NT2/D1 (cell line): ENCODE results near the gene WNT1.

Experiments
- DNase-seq: peaks from one replicate; pipeline ENCODE4 v3.0.0-alpha.2; 2011; ENCODE audit warnings: low read depth, low spot score
- H3K27me3 ChIP-seq: 2 replicates; pipeline ENCODE4 v1.6.0; 2011; ENCODE audit warnings: mild to moderate bottlenecking; ENCODE audit not compliant: insufficient read length, insufficient read depth
- H3K36me3 ChIP-seq: 2 replicates; pipeline ENCODE4 v1.6.1; 2011; ENCODE audit warnings: mild to moderate bottlenecking, low read length, mixed read lengths; ENCODE audit not compliant: insufficient read depth, insufficient read length
- H3K4me1 ChIP-seq: 2 replicates; pipeline ENCODE4 v1.5.1; 2011; ENCODE audit not compliant: insufficient read depth, insufficient read length
- H3K4me3 ChIP-seq: 2 replicates; pipeline ENCODE4 v1.5.1; 2011; ENCODE audit warnings: low read depth; ENCODE audit not compliant: insufficient read length
- H3K9ac ChIP-seq: 2 replicates; pipeline ENCODE4 v1.6.0; 2011; ENCODE audit warnings: low read depth; ENCODE audit not compliant: insufficient read length
- H3K9me3 ChIP-seq: 2 replicates; pipeline ENCODE4 v1.5.1; 2011; ENCODE audit warnings: mild to moderate bottlenecking, low read length; ENCODE audit not compliant: insufficient read depth
- SUZ12 ChIP-seq: IDR thresholded peaks from 2 replicates; pipeline ENCODE4 v1.6.1; 2011; ENCODE audit not compliant: insufficient read length, insufficient read depth; ENCODE audit errors: extremely low read depth
- YY1 ChIP-seq: IDR thresholded peaks from 2 replicates; pipeline ENCODE4 v1.6.1; 2011; ENCODE audit not compliant: insufficient read length, insufficient read depth
- ZNF274 ChIP-seq: IDR thresholded peaks from 2 replicates; pipeline ENCODE4 v1.6.1; 2011; ENCODE audit warnings: mild to moderate bottlenecking, low read depth, low read length

The WNT1 gene

GRCh38 chr12:48954061-48954460, 24.1 kb upstream of the WNT1 start:
- DNase-seq, result no peak
- H3K36me3 ChIP-seq, result peaks cover 62% of the 10 kb centered on the region
- no peak overlapping the region for H3K4me3 ChIP-seq
- no peak overlapping the region for H3K9ac ChIP-seq
- H3K4me1 ChIP-seq, result peaks cover 6% of the 10 kb centered on the region
- H3K9me3 ChIP-seq, result no peaks in the 10 kb centered on the region
- no peak for TF ChIP-seq SUZ12
- TF ChIP-seq ZNF274, result no peak
- no peak for TF ChIP-seq YY1
- no peaks in the 10 kb centered on the region for H3K27me3 ChIP-seq

GRCh38 chr12:48954841-48955501, 23.2 kb upstream of the WNT1 start:
- Histone ChIP-seq H3K4me1 (peaks cover 6% of the 10 kb centered on the region), H3K36me3 (peaks cover 57% of the 10 kb centered on the region), H3K4me3 (peak overlapping the region; percentile 98), H3K9me3 (no peaks in the 10 kb centered on the region), H3K9ac (no peak overlapping the region), H3K27me3 (no peaks in the 10 kb centered on the region)
- no peak for DNase-seq
- TF ChIP-seq SUZ12, result no peak
- TF ChIP-seq YY1, result no peak
- no peak for TF ChIP-seq ZNF274

GRCh38 chr12:48956279-48957140, 21.6 kb upstream of the WNT1 start:
- DNase-seq, result peak; percentile 89

GRCh38 chr12:48957141-48958048, 20.7 kb upstream of the WNT1 start, which contains the start of gene ARF3:
Gene ARF3 (minus strand): TSS chr12:48957487. CDS start chr12:48941095, 16,392 bp downstream.
- H3K9me3 ChIP-seq, result no peaks in the 10 kb centered on the region
- H3K4me3 ChIP-seq, result peak within 1 kb of the TSS; percentile 98
- H3K9ac ChIP-seq, result peak within 1 kb of the TSS; percentile 99
- DNase-seq, result peak; percentile 95
- no peaks in the 10 kb centered on the region for H3K27me3 ChIP-seq
- no peak for TF ChIP-seq ZNF274
- TF ChIP-seq YY1, result no peak
- no peak for TF ChIP-seq SUZ12
- H3K4me1 ChIP-seq, result peaks cover 13% of the 10 kb centered on the region
- H3K36me3 ChIP-seq, result peaks cover 40% of the 10 kb centered on the region

More at GRCh38 chr12:48956279-48957140, 21.6 kb upstream of the WNT1 start:
- H3K27me3 ChIP-seq, result no peaks in the 10 kb centered on the region
- peaks cover 13% of the 10 kb centered on the region for H3K4me1 ChIP-seq
- H3K4me3 ChIP-seq, result peak overlapping the region; percentile 98
- peak overlapping the region; percentile 99 for H3K9ac ChIP-seq
- H3K9me3 ChIP-seq, result no peaks in the 10 kb centered on the region
- peaks cover 45% of the 10 kb centered on the region for H3K36me3 ChIP-seq
- TF ChIP-seq ZNF274, result no peak
- no peak for TF ChIP-seq SUZ12
- no peak for TF ChIP-seq YY1

- H3K9ac ChIP-seq, result peak overlapping the region; percentile 83
These were observed 20.1 kb upstream of the WNT1 start for GRCh38 chr12:48958049-48958388.

GRCh38 chr12:48960834-48961233, 17.3 kb upstream of the WNT1 start:
- Histone ChIP-seq H3K36me3 (peaks cover 15% of the 10 kb centered on the region), H3K27me3 (no peaks in the 10 kb centered on the region), H3K4me3 (no peak overlapping the region), H3K9ac (no peak overlapping the region), H3K4me1 (peaks cover 13% of the 10 kb centered on the region), H3K9me3 (no peaks in the 10 kb centered on the region)
- TF ChIP-seq YY1 (no peak), ZNF274 (no peak), SUZ12 (no peak)
- no peak for DNase-seq

More at GRCh38 chr12:48958049-48958388, 20.1 kb upstream of the WNT1 start:
- no peaks in the 10 kb centered on the region for H3K27me3 ChIP-seq
- peaks cover 36% of the 10 kb centered on the region for H3K36me3 ChIP-seq
- TF ChIP-seq ZNF274 (no peak), SUZ12 (no peak), YY1 (no peak)
- H3K9me3 ChIP-seq, result no peaks in the 10 kb centered on the region
- no peak for DNase-seq
- peak overlapping the region; percentile 45 for H3K4me3 ChIP-seq
- H3K4me1 ChIP-seq, result peaks cover 7% of the 10 kb centered on the region
